GM19452 (cell line): ENCODE results near the gene JAKMIP1.

Experiments used
- ATAC-seq: cut with Tn5 transposase; IDR thresholded peaks from one replicate; pipeline ENCODE4 v1.9.1; 2021; ENCODE audit not compliant: unreplicated experiment

JAKMIP1 gene

GRCh38 chr4:6204871-6205566 lies 4.7 kb upstream of the JAKMIP1 start:
- ATAC-seq: no peak

- ATAC-seq: no peak
Observed at GRCh38 chr4:6204098-6204497, 3.7 kb upstream of the JAKMIP1 start.

- ATAC-seq: no peak
Observed at GRCh38 chr4:6201580-6202091, 1.3 kb upstream of the JAKMIP1 start.

DNA sequence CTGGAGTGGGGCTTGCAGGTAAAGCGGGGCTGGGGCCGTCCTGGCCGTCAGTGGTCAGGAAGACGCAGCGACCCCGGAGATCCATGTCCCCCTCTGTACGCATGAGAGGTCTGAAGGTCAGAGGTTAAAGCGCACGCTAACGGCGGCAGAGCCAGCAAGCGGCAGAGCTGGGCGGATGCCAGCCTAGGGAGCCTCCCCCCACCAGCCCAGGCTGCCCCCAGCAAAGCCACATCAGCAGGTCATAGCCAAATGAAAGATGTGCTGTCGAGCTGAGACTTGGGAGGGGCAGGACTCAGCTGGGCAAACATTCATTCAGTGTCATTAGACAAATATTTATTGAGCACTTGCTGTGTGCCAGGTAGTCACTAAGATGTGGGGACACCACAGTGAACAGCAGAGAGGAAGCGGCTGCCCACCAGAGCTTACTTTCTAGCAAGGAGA lies 593 bp upstream of the JAKMIP1 start:
- ATAC-seq: peak; percentile 2

- ATAC-seq: no peak
Observed at GRCh38 chr4:6199422-6199921, 877 bp downstream of the JAKMIP1 start.

GRCh38 chr4:6198768-6199421 lies 1.5 kb downstream of the JAKMIP1 start:
- no peak for ATAC-seq

DNA sequence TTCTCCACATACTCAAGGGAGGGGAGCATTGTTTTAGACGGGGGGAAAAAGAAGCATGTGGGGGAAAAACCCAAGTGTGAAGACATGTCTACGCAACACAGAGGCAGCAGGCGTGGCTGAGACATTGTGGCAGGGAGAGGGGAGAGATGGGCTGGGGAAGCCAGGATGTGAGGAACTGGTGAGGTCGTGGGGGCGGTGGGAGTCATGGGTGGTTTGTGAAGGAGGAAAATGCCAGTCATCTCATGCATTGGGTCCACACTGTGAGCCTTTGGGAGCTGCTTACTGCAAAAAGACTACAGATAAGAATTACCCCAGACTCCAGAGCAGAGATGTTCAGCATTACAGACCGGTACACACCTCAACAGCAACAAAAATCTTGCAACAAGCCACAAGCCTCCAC lies 2.1 kb downstream of the JAKMIP1 start:
- ATAC-seq: no peak

- no peak for ATAC-seq
Observed at GRCh38 chr4:6197433-6198174, 2.7 kb downstream of the JAKMIP1 start.

GRCh38 chr4:6196871-6197270 lies 3.5 kb downstream of the JAKMIP1 start:
- no peak for ATAC-seq

DNA sequence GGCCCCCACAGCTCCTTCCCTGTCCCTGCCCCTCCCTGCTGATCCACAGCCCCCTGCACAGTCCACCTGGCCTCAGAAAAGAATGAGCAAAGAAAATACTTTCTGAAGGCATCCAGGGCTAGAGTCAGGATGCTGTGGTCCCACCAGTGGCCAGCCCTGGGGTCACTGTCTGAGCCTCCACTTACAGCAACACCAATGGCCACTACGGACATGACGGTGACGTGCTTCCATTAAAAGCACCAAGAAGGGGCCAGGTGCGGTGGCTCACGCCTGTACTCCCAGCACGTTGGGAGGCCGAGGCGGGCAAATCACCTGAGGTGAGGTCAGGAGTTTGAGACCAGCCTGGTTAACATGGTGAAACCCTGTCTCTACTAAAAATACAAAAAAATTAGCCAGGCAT lies 4.0 kb downstream of the JAKMIP1 start:
- ATAC-seq: no peak

- ATAC-seq: no peak
Observed at GRCh38 chr4:6195602-6196319, 4.6 kb downstream of the JAKMIP1 start.

- ATAC-seq: no peak
Observed at GRCh38 chr4:6194458-6195195, 5.7 kb downstream of the JAKMIP1 start.

DNA sequence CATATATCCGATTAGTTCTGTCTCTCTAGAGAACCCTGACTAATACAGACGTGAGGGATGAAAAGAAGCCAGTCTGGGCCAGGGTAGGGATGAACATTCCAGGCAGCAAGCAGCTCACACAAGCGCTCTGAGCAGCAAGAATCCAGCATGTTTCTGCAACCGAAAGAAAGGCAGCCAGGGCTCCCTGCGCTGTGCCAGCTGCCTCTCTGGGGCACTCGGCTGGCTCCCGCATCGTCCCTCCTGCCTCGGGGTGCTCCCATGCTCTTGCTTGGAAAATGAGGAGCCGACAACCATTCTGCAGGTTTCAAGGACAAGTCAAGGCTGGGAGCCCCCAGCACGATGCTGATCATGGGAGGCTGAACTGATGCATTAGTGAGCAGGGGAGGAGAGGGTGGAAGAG lies 7.0 kb downstream of the JAKMIP1 start:
- no peak for ATAC-seq

- no peak for ATAC-seq
Observed at GRCh38 chr4:6192245-6192644, 8.1 kb downstream of the JAKMIP1 start.

GRCh38 chr4:6191448-6192130 lies 8.8 kb downstream of the JAKMIP1 start:
- ATAC-seq: no peak

DNA sequence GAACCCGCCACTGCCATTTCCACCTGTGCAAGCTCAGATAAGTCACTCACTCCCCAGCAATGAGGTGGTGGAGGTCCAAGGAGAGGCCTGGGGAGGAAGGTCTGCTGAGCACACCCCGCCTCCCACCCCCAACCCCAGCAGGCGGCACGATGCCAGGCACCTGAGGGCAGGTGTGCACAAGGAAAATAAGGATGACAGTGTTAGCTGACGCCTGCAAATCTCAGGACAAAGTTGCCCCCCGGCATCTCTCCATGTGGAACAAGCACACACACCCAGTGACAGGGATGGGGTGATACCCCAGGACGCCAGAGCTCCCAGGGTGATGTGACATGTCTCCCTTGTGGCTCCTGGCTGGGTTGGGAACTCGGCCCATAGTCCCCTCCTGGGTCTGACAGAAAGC lies 9.9 kb downstream of the JAKMIP1 start:
- no peak for ATAC-seq

GRCh38 chr4:6189511-6189910 lies 10.8 kb downstream of the JAKMIP1 start:
- ATAC-seq: no peak

DNA sequence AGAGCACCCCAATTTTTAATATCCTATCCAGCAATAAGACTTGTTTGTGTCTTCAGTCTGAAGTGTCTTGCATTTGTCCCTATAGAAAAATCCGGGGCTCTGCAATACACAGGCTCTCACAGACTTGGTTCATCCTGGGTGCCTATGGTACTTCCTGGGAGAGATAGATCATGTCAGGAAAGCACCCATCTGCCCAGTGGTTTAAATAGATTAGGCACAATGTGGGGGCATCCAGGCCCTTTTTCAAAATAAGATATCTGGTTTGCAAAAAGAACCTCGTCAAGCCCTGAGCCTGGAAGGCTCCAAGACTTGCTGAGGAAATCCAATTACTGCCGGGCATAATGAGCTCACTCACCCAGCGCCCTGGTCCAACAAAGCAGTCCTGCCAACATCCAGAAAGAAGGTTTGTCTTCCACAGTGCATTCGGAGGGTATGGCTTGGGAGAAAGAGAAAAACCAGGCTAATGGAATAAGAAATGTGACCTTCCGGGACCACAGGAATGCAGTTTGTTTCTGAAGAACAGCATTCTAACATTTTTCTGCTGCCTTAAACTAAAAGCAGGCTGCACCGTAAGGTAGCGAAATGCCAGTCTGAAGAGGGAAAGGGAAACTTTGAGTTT lies 11.6 kb downstream of the JAKMIP1 start:
- no peak for ATAC-seq

DNA sequence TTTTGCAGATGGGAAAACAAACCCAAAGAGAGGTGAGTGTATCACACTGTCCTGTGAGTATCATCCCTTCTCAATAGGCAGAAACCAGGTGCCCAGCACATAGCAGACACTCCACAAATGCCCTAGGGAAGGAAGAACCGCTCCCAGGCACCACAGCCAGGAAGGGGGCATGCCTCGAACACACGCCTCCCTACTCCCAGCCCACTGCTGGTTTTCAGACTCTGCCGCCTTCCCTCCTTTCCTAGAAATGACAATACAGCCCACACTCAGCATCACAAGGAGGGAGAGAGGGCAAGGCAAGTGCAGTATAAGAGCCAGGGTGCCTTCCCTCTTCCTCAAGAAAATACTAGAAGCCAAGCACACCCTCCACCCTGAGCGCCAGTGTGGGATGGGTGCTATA lies 16.2 kb downstream of the JAKMIP1 start:
- ATAC-seq: no peak
